ENCODE results near the gene SPTBN5. TPM values are rescaled to one million over a fixed set of nuclear protein-coding genes. Genes with fewer than 3 reads are reported as not detected.

The SPTBN5 gene
- total and polyA plus RNA-seq, 2 experiments from 2014 or later = 0.57 to 1.1 TPM

- no peak for TF ChIP-seq ETS1 (IDR thresholded peaks at IDR 0.05)
- TF ChIP-seq STAT1 (IDR thresholded peaks at IDR 0.05; ENCODE audit: unreplicated experiment) = no peak
- TF ChIP-seq REST (IDR thresholded peaks at IDR 0.05; ENCODE audit: unreplicated experiment) = no peak
- no peak for TF ChIP-seq ZNF331 (CRISPR knock-in tag; IDR thresholded peaks at IDR 0.05; ENCODE audit: low read depth)
- no peak for TF ChIP-seq CTCF (conservative IDR thresholded peaks at IDR 0.05; ENCODE audit: low read depth in 2 of 2)
- TF ChIP-seq JUNB (IDR thresholded peaks at IDR 0.05; ENCODE audit: unreplicated experiment) = no peak
Observed at GRCh38 chr15:41897363-41897799, 3.5 kb upstream of the SPTBN5 start (continued).

GRCh38 chr15:41896566-41896965, 2.7 kb upstream of the SPTBN5 start:
- Mint-ChIP-seq H3K36me3 (ENCODE audit: low read depth) (peaks cover 22% of the 10 kb centered on the region), H3K27ac (no peak overlapping the region), H3K4me3 (no peak overlapping the region), H3K9me3 (no peaks in the 10 kb centered on the region), H3K4me1 (no peaks in the 10 kb centered on the region; the same call in 1 of the 3 replicates), H3K27me3 (ENCODE audit: insufficient read depth, low read depth, poor library complexity) (peaks cover 14% of the 10 kb centered on the region)
- Histone ChIP-seq H3K27me3 (ENCODE audit: insufficient read depth) (no peaks in the 10 kb centered on the region), H2AFZ (no peak overlapping the region), H3K4me2 (no peak overlapping the region), H4K20me1 (replicated peaks; ENCODE audit: insufficient read depth) (no peaks in the 10 kb centered on the region; the same call in 1 of the 2 replicates), H3K4me3 (no peak overlapping the region), H3K9me2 (ENCODE audit: insufficient read depth) (no peaks in the 10 kb centered on the region), H3K27ac (ENCODE audit: low read depth) (no peak overlapping the region), H3F3A (replicated peaks; ENCODE audit: low read depth) (no peaks in the 10 kb centered on the region), H3K79me2 (replicated peaks; ENCODE audit: insufficient read depth) (no peaks in the 10 kb centered on the region), H3K4me1 (ENCODE audit: insufficient read depth) (no peaks in the 10 kb centered on the region), H3K36me3 (ENCODE audit: insufficient read depth) (peaks cover 3% of the 10 kb centered on the region; the same call in 1 of the 2 replicates)
- DNase-seq (ENCODE audit: low spot score) (no peak), ATAC-seq (no peak)
- TF ChIP-seq CREB1 (CRISPR knock-in tag; IDR thresholded peaks at IDR 0.05; ENCODE audit: low read depth) (no peak), EZH2 (IDR thresholded peaks at IDR 0.05; ENCODE audit: low read depth, unreplicated experiment) (no peak), STAT1 (IDR thresholded peaks at IDR 0.05; ENCODE audit: unreplicated experiment) (no peak), EZH2phosphoT487 (IDR thresholded peaks at IDR 0.05; ENCODE audit: unreplicated experiment) (no peak), ETS1 (IDR thresholded peaks at IDR 0.05) (no peak), ZNF331 (CRISPR knock-in tag; IDR thresholded peaks at IDR 0.05; ENCODE audit: low read depth) (no peak), NANOG (IDR thresholded peaks at IDR 0.05; ENCODE audit: borderline replicate concordance) (no peak), POLR2AphosphoS5 (IDR thresholded peaks at IDR 0.05; ENCODE audit: low read depth) (no peak), ZNF114 (CRISPR knock-in tag; IDR thresholded peaks at IDR 0.05) (no peak), CTCF (conservative IDR thresholded peaks at IDR 0.05; ENCODE audit: low read depth in 2 of 2) (no peak)
